Fibroblast of lung (primary cell): ENCODE data around the gene SYTL3.

Experiments used
- CTCF ChIP-seq, 2 donors: IDR thresholded peaks in 1 of 2; conservative IDR thresholded peaks in 1 of 2; 1 replicate in 1 of 2; 2 replicates in 1 of 2; pipeline ENCODE4 v1.5.1; 2011 to 2012; ENCODE audit warnings: low read length in 2 of 2, control low read depth in 1 of 2, inconsistent platforms in 1 of 2, low read depth in 1 of 2, mild to moderate bottlenecking in 1 of 2
- EZH2 ChIP-seq: IDR thresholded peaks from 2 replicates; pipeline ENCODE4 v1.5.1; 2012; ENCODE audit warnings: low read length, control low read depth, mild to moderate bottlenecking; ENCODE audit errors: missing control alignments

- TF ChIP-seq CTCF (conservative IDR thresholded peaks at IDR 0.05 in 1 of 2, IDR thresholded peaks at IDR 0.05 in 1 of 2; ENCODE audit: low read depth in 1 of 2, low read length in 2 of 2): no peak
- no peak for TF ChIP-seq EZH2
Measured at GRCh38 chr6:158674342-158675131, 24.7 kb downstream of the SYTL3 start.
